ENCODE data around the gene NT5C2. TPM values are rescaled to one million over a fixed set of nuclear protein-coding genes. Genes with fewer than 3 reads are reported as not detected.

Gene NT5C2
- total and polyA plus RNA-seq, 10 donors, result 21.7 to 115 (median 89.6) TPM

DNA sequence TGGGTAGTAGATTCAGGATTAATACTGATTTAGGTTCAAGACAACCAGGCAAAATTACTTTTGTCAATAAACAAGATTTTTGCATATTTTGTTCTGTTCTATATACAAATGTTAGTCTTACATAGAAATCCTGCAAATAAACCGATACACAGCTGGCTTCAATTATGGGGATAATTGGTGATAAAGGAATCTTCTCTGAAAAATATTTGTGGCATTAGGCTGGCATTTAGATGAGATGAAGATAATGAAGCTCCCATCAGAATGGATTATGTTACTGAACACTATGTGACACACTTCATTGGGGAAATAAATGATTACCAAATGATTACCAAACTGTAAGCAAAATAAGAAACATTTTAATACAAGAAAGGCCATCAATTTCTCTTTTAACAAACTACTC lies 65.8 kb downstream of the NT5C2 start:
- H3K27ac ChIP-seq, result no peak overlapping the region
- H3K9me3 ChIP-seq, result no peaks in the 10 kb centered on the region
- H3K4me1 ChIP-seq, result peaks cover 0 to 37% (median 6%) of the 10 kb centered on the region in 6 donors
- peaks cover 0 to 56% (median 3%) of the 10 kb centered on the region in 6 donors for H3K36me3 ChIP-seq
- TF ChIP-seq POLR2A (IDR thresholded peaks at IDR 0.05) (no peak), POLR2AphosphoS5 (IDR thresholded peaks at IDR 0.05) (no peak)
- TF ChIP-seq, protein P1, sequence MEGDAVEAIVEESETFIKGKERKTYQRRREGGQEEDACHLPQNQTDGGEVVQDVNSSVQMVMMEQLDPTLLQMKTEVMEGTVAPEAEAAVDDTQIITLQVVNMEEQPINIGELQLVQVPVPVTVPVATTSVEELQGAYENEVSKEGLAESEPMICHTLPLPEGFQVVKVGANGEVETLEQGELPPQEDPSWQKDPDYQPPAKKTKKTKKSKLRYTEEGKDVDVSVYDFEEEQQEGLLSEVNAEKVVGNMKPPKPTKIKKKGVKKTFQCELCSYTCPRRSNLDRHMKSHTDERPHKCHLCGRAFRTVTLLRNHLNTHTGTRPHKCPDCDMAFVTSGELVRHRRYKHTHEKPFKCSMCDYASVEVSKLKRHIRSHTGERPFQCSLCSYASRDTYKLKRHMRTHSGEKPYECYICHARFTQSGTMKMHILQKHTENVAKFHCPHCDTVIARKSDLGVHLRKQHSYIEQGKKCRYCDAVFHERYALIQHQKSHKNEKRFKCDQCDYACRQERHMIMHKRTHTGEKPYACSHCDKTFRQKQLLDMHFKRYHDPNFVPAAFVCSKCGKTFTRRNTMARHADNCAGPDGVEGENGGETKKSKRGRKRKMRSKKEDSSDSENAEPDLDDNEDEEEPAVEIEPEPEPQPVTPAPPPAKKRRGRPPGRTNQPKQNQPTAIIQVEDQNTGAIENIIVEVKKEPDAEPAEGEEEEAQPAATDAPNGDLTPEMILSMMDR (IDR thresholded peaks at IDR 0.05 in 8 of 11, conservative IDR thresholded peaks at IDR 0.05 in 3 of 11), result no peak
- H3K27me3 ChIP-seq (replicated peaks in 1 of 7), result no peaks in the 10 kb centered on the region
- whole genome bisulfite sequencing, 5 donors, result 92 to 100% (median 95%) methylated on average over 1 of the region's 1 CpG
- no peak for DNase-seq
- intact Hi-C loops (cut with DNase I; ENCODE audit: low total_unique reads), result no loop called here
- no peak overlapping the region for H3K4me3 ChIP-seq

DNA sequence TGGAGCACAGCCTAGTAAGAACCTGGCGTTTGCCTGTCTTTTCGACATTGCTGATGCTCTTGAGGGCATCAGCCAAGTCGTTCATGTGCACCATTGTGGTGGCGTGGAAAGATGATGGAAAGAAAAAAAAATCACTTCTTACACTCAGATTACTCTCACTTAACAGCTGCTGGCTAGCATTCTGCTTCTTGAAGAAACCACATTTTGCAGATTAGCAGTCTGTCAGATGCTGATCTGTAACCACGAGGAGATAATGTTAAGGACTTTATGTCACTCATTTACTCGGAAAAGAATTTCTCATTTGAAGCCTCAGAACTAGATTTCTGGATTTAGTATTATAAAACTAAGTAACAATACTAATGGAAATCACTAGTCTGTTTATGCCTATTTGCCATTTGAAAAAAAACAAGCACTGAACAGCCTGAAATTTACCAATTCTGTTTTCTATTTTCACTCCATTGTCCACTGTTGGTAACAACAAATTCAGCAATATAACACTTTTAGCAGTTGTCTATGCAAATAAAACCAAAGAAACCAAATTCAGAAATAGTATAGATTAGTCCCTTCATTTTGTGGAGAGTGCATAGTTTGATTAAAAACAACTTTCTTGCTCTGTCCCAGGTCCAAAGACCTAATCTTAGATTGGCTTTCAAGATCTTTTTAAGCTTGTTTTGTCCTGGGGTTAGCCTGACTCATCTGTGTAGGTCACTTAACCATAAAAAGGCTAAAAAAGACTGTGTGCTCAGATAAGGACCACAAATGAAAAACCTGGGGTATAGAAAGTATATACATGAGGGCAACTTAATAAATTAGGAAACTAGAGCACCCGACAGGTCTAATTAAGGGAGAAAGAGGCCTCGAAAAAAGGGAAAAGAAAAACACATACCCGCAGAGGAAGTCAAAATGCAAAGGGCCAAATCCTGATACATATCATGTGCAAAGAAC lies 67.5 kb downstream of the NT5C2 start:
- 55 to 62% (median 57%) methylated on average over 9 of the region's 9 CpGs for WGBS, 5 donors
- Histone ChIP-seq H3K9me3 (no peaks in the 10 kb centered on the region), H3K36me3 (peaks cover 0 to 45% (median 0%) of the 10 kb centered on the region in 6 donors), H3K4me1 (peaks cover 0 to 48% (median 12%) of the 10 kb centered on the region in 6 donors), H3K4me3 (no peak overlapping the region), H3K27ac (no peak overlapping the region), H3K27me3 (replicated peaks in 1 of 7) (no peaks in the 10 kb centered on the region)
- TF ChIP-seq POLR2AphosphoS5 (IDR thresholded peaks at IDR 0.05), result no peak
- TF ChIP-seq, protein P1 (IDR thresholded peaks at IDR 0.05 in 8 of 11, conservative IDR thresholded peaks at IDR 0.05 in 3 of 11), result no peak
- no peak for TF ChIP-seq POLR2A (IDR thresholded peaks at IDR 0.05)
- DNase-seq, result no peak
- intact Hi-C loops (cut with DNase I; ENCODE audit: low total_unique reads), result no loop called here

DNA sequence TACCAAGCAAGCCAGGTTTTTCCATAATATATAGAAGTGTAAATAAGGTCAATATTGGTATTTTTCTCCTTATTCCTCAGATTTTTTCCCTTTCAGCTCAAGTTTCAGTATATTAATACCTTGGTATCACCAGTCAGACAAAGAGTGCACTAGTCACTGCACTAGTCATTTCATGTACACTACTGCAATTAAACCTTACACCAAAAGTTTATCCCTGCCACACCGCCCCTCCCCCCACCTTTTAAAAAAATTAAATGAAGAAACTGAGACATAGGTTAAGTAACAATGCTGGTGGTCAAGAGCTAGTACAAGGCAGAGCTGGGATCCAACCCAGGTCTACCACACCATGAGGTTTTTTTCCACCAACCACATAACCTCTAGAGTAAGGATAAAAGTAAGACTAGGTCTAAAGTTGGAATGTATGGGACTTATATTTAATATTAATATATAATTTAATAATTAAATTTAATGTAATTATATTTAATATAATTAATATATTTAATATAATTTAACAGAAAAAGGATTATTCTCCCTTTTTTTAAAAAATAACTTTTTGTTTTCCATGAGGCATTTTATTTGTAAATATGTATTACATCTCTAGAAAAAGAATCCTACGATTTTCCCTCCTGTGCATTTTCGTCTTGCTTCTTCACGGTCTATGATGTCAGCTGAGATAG lies 68.5 kb downstream of the NT5C2 start:
- H3K4me1 ChIP-seq, result peaks cover 0 to 48% (median 16%) of the 10 kb centered on the region in 6 donors
- H3K4me3 ChIP-seq, result no peak overlapping the region

DNA sequence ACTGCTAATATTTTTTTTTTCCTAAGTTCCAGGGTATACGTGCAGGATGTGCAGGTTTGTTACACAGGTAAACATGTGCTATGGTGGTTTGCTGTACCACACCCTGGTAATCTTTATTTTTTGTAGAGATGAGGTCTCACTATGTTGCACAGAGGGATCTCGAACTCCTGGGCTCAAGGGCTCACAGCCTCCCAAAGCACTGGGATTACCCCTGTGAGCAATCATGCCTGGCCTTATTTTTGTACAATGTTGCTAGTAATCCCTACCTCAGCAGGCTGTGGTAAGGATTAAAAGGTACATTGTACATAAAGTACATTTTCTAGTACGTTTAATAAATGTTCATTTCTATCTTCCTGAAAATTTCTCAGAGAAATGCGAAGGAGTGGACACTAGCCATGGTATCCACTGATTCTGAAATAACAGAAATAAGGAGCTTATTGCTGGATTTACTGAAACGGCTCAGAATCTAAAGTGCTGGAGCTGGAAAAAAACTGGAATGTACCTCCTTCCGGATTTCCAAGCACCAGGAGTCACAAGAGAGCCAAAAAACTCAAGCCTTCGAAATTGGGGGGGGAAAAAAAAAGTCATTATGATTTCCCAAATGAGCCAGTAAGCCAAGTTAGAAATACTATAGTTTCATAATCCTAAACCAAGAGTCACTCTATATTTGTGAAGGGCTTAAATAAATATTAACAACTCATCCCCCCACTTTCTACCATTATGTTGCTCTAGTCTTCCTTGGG lies 69.6 kb downstream of the NT5C2 start:
- DNase-seq, result no peak
- 73 to 87% (median 80%) methylated on average over 7 of the region's 7 CpGs for WGBS, 5 donors
- intact Hi-C loops (cut with DNase I; ENCODE audit: low total_unique reads), result no loop called here
- no peak for TF ChIP-seq POLR2A (IDR thresholded peaks at IDR 0.05)
- TF ChIP-seq POLR2AphosphoS5 (IDR thresholded peaks at IDR 0.05), result no peak
- TF ChIP-seq, protein P1 (IDR thresholded peaks at IDR 0.05 in 8 of 11, conservative IDR thresholded peaks at IDR 0.05 in 3 of 11), result no peak
- Histone ChIP-seq H3K4me3 (no peak overlapping the region), H3K36me3 (peaks cover 0 to 56% (median 3%) of the 10 kb centered on the region in 6 donors), H3K9me3 (no peaks in the 10 kb centered on the region), H3K27me3 (replicated peaks in 1 of 7) (no peaks in the 10 kb centered on the region), H3K27ac (peak overlapping the region in 3 of 8 donors; percentile 4 to 30 (median 25)), H3K4me1 (peaks cover 0 to 48% (median 16%) of the 10 kb centered on the region in 6 donors)

More for the DNA sequence above, 68.5 kb downstream of the NT5C2 start:
- no peak for TF ChIP-seq POLR2AphosphoS5 (IDR thresholded peaks at IDR 0.05)
- no peaks in the 10 kb centered on the region for H3K9me3 ChIP-seq
- DNase-seq, result no peak
- WGBS, 5 donors, result 95 to 98% (median 97%) methylated on average over 4 of the region's 4 CpGs
- peaks cover 0 to 45% (median under 1%) of the 10 kb centered on the region in 6 donors for H3K36me3 ChIP-seq
- H3K27ac ChIP-seq, result no peak overlapping the region
- H3K27me3 ChIP-seq (replicated peaks in 1 of 7), result no peaks in the 10 kb centered on the region
- intact Hi-C loops (cut with DNase I; ENCODE audit: low total_unique reads), result no loop called here
